Activated CD8-positive, alpha-beta T cell treated with anti-CD3 and anti-CD28 coated beads, Interleukin-2, amount 10 ng/mL, durations not matched to agents 7 days and 5 days (primary cell): ENCODE measurements around the gene CD177. TPM values are rescaled to one million over a fixed set of nuclear protein-coding genes. Genes with fewer than 3 reads are reported as not detected.
"Not testable (repeated sequence)": the region's sequence is repeated elsewhere in the genome, so short reads cannot be mapped to it uniquely, and the experiment has no call there.

Source experiments
- ATAC-seq: fragments of 150-1000 bp; cut with Tn5 transposase; one replicate; pipeline ENCODE4 v1.10.0; 2021; ENCODE audit warnings: moderate library complexity
- CTCF ChIA-PET: fragments of 350-600 bp; sonication (Branson Sonifier 250); formaldehyde crosslinking; loops from one replicate; lab custom pipeline; 2021; ENCODE audit warnings: antibody characterized with exemption; lab: Charles Lee
- POLR2A ChIA-PET: fragments of 350-600 bp; sonication (Branson Sonifier 250); formaldehyde crosslinking; loops from one replicate; lab custom pipeline; 2021; ENCODE audit warnings: antibody characterized with exemption; lab: Charles Lee
- DNase-seq: peaks from one replicate; pipeline ENCODE4 v3.0.0-alpha.2; 2020
- H3K27ac Mint-ChIP-seq: one replicate; pipeline ENCODE4 v1.8.0; 2021; ENCODE audit warnings: mild to moderate bottlenecking, mixed read lengths
- H3K27me3 Mint-ChIP-seq: one replicate; pipeline ENCODE4 v1.8.0; 2021; ENCODE audit warnings: low read depth, mixed read lengths
- H3K36me3 Mint-ChIP-seq: one replicate; pipeline ENCODE4 v1.8.0; 2021; ENCODE audit warnings: low read depth, mixed read lengths
- H3K4me1 Mint-ChIP-seq: one replicate; pipeline ENCODE4 v1.8.0; 2021; ENCODE audit warnings: low read depth, mixed read lengths
- H3K4me3 Mint-ChIP-seq: one replicate; pipeline ENCODE4 v1.8.0; 2021; ENCODE audit warnings: mild to moderate bottlenecking, mixed read lengths
- H3K9me3 Mint-ChIP-seq: one replicate; pipeline ENCODE4 v1.8.0; 2022; ENCODE audit warnings: mixed read lengths; ENCODE audit not compliant: insufficient read depth
- total RNA-seq, 2 experiments: library from RNA; stranded (reverse); gene quantifications; one replicate each; pipeline ENCODE4 v1.2.3, GENCODE V29; 2021

Gene CD177
- total RNA-seq, 2 experiments from 2014 or later: not detected

- H3K9me3 Mint-ChIP-seq, ATAC-seq, H3K27ac Mint-ChIP-seq, H3K4me1 Mint-ChIP-seq, H3K36me3 Mint-ChIP-seq, H3K4me3 Mint-ChIP-seq, CTCF ChIA-PET, POLR2A ChIA-PET, DNase-seq: not testable (repeated sequence)
- peaks cover 14% of the 10 kb centered on the region for H3K27me3 Mint-ChIP-seq
These were observed 38.1 kb downstream of the CD177 start for GRCh38 chr19:43391552-43391935.

DNA sequence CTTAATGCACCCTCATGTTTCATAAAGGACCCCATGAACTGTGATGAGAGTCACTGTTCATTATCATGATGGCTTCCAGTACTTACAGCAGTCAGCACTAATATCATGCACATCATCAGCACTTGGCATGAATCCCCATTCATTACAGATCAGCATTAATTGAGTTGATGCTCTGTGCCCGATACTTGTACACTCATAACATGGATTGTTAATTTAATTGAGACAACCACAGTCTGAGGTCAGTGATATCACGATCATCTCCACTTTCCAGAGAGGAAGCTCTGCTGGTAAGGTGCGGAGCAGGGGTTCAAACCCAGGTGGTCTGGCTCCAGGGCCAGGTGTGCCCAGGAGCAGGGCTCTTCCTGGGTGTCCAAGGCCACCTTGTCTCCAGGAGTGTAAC, 40.0 kb downstream of the CD177 start:
- H3K9me3 Mint-ChIP-seq, POLR2A ChIA-PET, H3K4me1 Mint-ChIP-seq, H3K4me3 Mint-ChIP-seq, CTCF ChIA-PET, H3K27ac Mint-ChIP-seq, ATAC-seq, DNase-seq, H3K36me3 Mint-ChIP-seq: not testable (repeated sequence)
- H3K27me3 Mint-ChIP-seq: peaks cover 13% of the 10 kb centered on the region

GRCh38 chr19:43395561-43395960, 42.1 kb downstream of the CD177 start:
- Mint-ChIP-seq H3K36me3 (no peaks in the 10 kb centered on the region), H3K4me3 (no peak overlapping the region), H3K27me3 (peaks cover 17% of the 10 kb centered on the region), H3K4me1 (no peaks in the 10 kb centered on the region), H3K9me3 (no peaks in the 10 kb centered on the region), H3K27ac (no peak overlapping the region)
- ChIA-PET CTCF (no interaction called here), POLR2A (no interaction called here)
- ATAC-seq (no peak), DNase-seq (no peak)

DNA sequence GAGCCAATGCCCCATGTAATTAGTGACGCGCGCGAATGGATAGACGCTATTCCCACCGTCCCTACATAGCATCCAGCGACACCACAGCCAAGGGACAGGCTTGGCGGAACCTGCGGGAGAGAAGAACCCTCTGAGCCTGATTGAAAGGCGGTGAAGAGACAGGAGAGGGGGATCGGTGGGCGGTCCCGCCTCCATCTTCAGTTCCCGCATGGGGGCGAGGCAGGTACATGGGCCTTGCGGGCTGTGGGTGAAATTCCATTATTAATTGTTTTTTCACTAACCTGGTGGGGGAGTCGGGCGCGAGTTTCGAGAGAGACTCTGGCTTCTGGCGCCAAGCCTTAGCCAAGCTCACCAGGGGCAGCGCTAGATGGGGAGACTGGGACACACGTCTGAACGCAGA, 52.8 kb downstream of the CD177 start:
- ChIA-PET POLR2A (no interaction called here), CTCF (no interaction called here)
- Mint-ChIP-seq H3K4me3 (no peak overlapping the region), H3K9me3 (no peaks in the 10 kb centered on the region), H3K27ac (no peak overlapping the region), H3K4me1 (no peaks in the 10 kb centered on the region), H3K27me3 (peaks cover 1% of the 10 kb centered on the region), H3K36me3 (no peaks in the 10 kb centered on the region)
- no peak for DNase-seq
- no peak for ATAC-seq

DNA sequence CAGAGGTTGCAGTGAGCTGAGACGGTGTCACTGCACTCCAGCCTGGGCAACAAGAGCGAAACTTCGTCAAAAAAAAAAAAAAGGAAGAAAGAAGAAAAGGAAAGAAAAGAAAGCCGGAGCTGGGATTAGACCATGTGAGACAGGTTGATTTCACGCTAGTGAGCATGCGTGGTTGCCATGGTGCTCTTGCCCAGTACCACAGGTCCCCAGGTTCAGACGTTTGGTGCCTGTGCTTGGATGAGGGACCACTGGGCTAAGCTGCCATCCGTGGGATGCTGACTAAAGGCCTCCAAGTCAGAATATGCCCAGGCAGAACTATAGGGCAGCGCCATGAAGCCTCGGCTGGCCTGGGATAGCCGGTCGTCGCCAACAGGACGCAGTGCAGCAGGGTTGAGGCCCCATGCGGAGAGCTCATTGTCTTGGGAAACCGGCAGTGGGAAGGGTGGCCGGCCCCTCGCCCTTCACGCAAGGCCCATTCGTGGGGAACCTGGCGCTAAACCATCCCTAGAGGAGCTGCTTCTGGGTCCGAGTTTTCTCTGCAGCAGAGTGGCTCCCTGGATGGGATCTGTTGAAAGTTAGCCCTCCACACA, 54.0 kb downstream of the CD177 start:
- no peak overlapping the region for H3K27ac Mint-ChIP-seq
- DNase-seq (no peak), ATAC-seq (no peak)
- H3K36me3 Mint-ChIP-seq: no peaks in the 10 kb centered on the region
- no peak overlapping the region for H3K4me3 Mint-ChIP-seq
- ChIA-PET CTCF (interaction anchor here (1.0 kb wide), 1 partner anchor 18 kb away, joined by 3 read pairs; no protein-coding TSS in a partner anchor), POLR2A (no interaction called here)
- H3K27me3 Mint-ChIP-seq: no peaks in the 10 kb centered on the region
- H3K9me3 Mint-ChIP-seq: no peaks in the 10 kb centered on the region
- H3K4me1 Mint-ChIP-seq: no peaks in the 10 kb centered on the region

GRCh38 chr19:43408043-43408442, 54.6 kb downstream of the CD177 start:
- POLR2A ChIA-PET: no interaction called here
- no peak for ATAC-seq
- Mint-ChIP-seq H3K4me1 (no peaks in the 10 kb centered on the region), H3K4me3 (no peak overlapping the region), H3K27ac (no peak overlapping the region), H3K36me3 (no peaks in the 10 kb centered on the region), H3K27me3 (no peaks in the 10 kb centered on the region), H3K9me3 (no peaks in the 10 kb centered on the region)
- no peak for DNase-seq
- CTCF ChIA-PET: no interaction called here

- H3K4me3 Mint-ChIP-seq: no peak overlapping the region
- DNase-seq (no peak), ATAC-seq (no peak)
- POLR2A ChIA-PET: no interaction called here
- H3K4me1 Mint-ChIP-seq: no peaks in the 10 kb centered on the region
- no peaks in the 10 kb centered on the region for H3K9me3 Mint-ChIP-seq
- CTCF ChIA-PET: interaction anchor here (0.7 to 1.8 kb wide), 2 partner anchors 23 to 388 kb away, joined by 3 to 6 read pairs; no protein-coding TSS in a partner anchor
- no peaks in the 10 kb centered on the region for H3K27me3 Mint-ChIP-seq
- no peak overlapping the region for H3K27ac Mint-ChIP-seq
- H3K36me3 Mint-ChIP-seq: no peaks in the 10 kb centered on the region
These were observed 55.9 kb downstream of the CD177 start for GRCh38 chr19:43409415-43409814.

GRCh38 chr19:43412441-43412840, 59.0 kb downstream of the CD177 start:
- Mint-ChIP-seq H3K9me3 (no peaks in the 10 kb centered on the region), H3K4me1 (no peaks in the 10 kb centered on the region), H3K36me3 (no peaks in the 10 kb centered on the region), H3K27me3 (no peaks in the 10 kb centered on the region), H3K27ac (no peak overlapping the region), H3K4me3 (no peak overlapping the region)
- ChIA-PET CTCF (no interaction called here), POLR2A (no interaction called here)
- DNase-seq (no peak), ATAC-seq (no peak)

Other genes with a start within 250 kb of the CD177 start
- gene PSG5, start 167.2 kb upstream of the CD177 start, total RNA-seq: not detected
- not detected for gene PSG4, start 148.0 kb upstream of the CD177 start, total RNA-seq
- not detected for gene PSG9, start 84.2 kb upstream of the CD177 start, total RNA-seq
- not detected for gene TEX101, start 61.2 kb downstream of the CD177 start, total RNA-seq
- 1 to 10 TPM in 1 of 2 experiments, under 1 TPM in 1; 0.68 to 1.1 TPM for gene LYPD3, start 111.9 kb downstream of the CD177 start, total RNA-seq
- gene PHLDB3, start 151.1 kb downstream of the CD177 start, total RNA-seq: 10 to 100 TPM; 14.9 to 15.5 TPM
- gene ETHE1, start 173.5 kb downstream of the CD177 start, total RNA-seq: 10 to 100 TPM; 67.9 to 69.1 TPM
- gene ZNF575, start 179.5 kb downstream of the CD177 start, total RNA-seq: 1 to 10 TPM; 3.4 to 3.7 TPM
- gene XRCC1, start 221.8 kb downstream of the CD177 start, total RNA-seq: 10 to 100 TPM; 46.5 to 48.4 TPM
- gene PINLYP, start 222.1 kb downstream of the CD177 start, total RNA-seq: 1 to 10 TPM; 7.4 to 8.9 TPM
- gene IRGQ, start 242.4 kb downstream of the CD177 start, total RNA-seq: 10 to 100 TPM; 11.2 to 14.0 TPM
- gene ZNF576, start 242.9 kb downstream of the CD177 start, total RNA-seq: 10 to 100 TPM; 14.1 to 17.3 TPM